ENCODE data around the gene CDPF1. TPM values are rescaled to one million over a fixed set of nuclear protein-coding genes. Genes with fewer than 3 reads are reported as not detected.

CDPF1 gene, protein sequence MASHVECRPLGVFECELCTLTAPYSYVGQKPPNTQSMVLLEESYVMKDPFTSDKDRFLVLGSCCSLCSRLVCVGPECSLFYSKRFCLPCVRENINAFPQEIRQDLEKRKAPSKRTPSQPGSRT
- 10 to 100 TPM in 1 of 4 donors, 1 to 10 TPM in 3; 1.5 to 12.7 (median 4.5) TPM for total RNA-seq

DNA sequence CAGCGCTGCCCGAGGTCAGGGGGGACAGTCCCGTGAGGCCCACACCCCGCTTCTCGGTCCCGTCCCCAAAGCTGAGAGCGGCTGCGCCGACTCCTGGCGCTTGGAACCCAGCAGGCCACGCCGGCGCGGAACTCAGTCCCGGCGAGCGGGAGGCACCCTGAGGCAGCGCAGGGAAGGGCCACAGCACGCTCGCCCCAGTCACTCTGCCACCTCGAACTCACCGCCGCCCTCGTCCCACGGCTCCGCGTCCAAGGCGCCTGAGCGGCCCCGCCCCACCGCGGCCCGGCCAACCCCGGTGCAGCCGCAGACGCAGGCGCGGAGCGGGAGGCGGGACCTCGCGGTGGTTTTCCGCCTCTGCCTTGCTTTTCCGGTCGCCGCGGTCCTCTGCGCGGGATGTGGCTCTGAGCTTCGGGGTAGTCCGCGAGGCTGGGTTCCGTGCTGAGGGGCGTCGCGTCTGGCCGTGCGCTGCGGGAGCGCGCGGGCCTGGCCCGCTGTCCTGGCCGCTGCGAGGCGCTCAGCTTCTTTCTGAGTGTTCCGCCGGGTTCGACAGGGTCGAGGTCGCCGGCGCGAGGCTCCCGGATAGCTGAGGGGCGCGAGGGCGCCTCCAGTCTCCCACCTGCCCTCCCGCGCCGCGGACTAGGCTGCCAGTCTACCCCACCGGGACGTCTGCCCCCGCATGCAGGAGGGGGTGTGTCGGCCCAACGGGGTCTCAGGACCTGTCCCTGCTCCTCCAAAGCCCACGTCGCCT, at the start of gene CDPF1:
CDPF1 (minus strand) TSS at position 259 of the 748 bp plus-strand sequence. CDS start 2,009 bp downstream, outside the sequence.
- Histone ChIP-seq H3K27ac (peak within 1 kb of the TSS; percentile 72 to 85), H3K4me3 (peak within 1 kb of the TSS; percentile 67 to 90), H3K36me3 (no peaks in the 10 kb centered on the region), H3K27me3 (no peaks in the 10 kb centered on the region), H3K4me1 (peaks cover 0 to 6% of the 10 kb centered on the region in 2 donors), H3K9me3 (no peaks in the 10 kb centered on the region)
- intact Hi-C loops (cut with DNase I; ENCODE audit: low total_unique reads), result no loop called here
- TF ChIP-seq POLR2A (IDR thresholded peaks at IDR 0.05), result peak; percentile 80 to 83
- TF ChIP-seq, protein P1, sequence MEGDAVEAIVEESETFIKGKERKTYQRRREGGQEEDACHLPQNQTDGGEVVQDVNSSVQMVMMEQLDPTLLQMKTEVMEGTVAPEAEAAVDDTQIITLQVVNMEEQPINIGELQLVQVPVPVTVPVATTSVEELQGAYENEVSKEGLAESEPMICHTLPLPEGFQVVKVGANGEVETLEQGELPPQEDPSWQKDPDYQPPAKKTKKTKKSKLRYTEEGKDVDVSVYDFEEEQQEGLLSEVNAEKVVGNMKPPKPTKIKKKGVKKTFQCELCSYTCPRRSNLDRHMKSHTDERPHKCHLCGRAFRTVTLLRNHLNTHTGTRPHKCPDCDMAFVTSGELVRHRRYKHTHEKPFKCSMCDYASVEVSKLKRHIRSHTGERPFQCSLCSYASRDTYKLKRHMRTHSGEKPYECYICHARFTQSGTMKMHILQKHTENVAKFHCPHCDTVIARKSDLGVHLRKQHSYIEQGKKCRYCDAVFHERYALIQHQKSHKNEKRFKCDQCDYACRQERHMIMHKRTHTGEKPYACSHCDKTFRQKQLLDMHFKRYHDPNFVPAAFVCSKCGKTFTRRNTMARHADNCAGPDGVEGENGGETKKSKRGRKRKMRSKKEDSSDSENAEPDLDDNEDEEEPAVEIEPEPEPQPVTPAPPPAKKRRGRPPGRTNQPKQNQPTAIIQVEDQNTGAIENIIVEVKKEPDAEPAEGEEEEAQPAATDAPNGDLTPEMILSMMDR (IDR thresholded peaks at IDR 0.05), result peak in 3 of 4 experiments; percentile 2 to 18 (median 3)
- peak; percentile 82 to 88 for DNase-seq

DNA sequence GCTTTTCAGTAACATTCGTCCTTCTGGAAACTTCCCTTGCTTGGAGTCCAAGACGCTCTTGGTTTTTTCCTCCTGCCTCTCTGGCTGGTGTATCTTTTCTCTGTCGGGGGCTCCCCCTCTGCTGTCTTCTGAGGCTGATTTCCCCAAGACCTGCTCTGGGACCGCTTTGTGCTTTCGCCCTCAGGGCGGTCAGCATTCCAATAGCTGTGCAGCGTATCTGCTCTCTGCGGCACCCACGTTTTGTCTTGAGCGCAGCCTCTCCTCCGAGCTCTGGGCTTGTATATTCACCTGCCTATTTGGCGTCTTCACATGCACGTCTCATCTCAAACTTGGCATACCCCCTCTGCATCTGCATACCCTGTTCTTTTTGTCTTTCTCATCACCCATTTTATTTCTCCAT, 49.0 kb upstream of the CDPF1 start:
- Histone ChIP-seq H3K27me3 (no peaks in the 10 kb centered on the region), H3K36me3 (no peaks in the 10 kb centered on the region), H3K4me3 (no peak overlapping the region), H3K27ac (no peak overlapping the region), H3K4me1 (peaks cover 0 to 10% of the 10 kb centered on the region in 2 donors), H3K9me3 (no peaks in the 10 kb centered on the region)
- no peak for TF ChIP-seq POLR2A (IDR thresholded peaks at IDR 0.05)
- TF ChIP-seq, protein P1 (IDR thresholded peaks at IDR 0.05), result no peak
- DNase-seq, result no peak
- intact Hi-C loops (cut with DNase I; ENCODE audit: low total_unique reads), result no loop called here

DNA sequence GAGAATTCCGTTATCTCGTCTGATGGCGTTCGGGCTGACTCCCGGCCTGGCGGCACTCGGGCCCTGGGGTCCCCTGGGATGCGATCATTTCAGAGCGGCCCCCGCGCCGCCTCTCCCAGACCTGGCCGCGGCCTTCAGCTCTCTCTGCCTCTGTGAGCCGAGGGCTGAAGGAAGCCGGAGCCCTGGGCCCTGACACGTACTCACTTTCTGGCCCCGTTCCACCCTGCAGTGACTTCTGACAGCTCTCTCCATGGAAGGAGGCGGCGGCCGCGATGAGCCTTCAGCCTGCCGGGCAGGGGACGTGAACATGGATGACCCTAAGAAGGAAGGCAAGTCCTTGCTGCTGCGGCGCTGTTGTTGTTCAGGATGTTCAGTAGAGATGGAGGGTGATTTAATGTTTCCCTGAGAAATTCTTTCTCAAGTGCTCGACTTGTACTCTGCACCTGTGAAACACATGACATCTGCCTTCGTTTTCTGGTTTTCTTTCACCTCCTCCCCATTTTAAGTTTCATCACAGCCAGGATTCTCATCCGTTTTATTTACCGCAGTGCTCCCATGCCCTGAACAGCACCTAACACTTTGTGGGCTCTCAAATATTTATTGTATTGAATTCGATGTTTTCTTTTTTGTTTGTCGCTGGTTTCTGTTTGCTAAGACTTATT, 47.2 kb upstream of the CDPF1 start:
- peak overlapping the region; percentile 58 to 65 for H3K4me3 ChIP-seq
- TF ChIP-seq, protein P1 (IDR thresholded peaks at IDR 0.05), result no peak
- no peak for TF ChIP-seq POLR2A (IDR thresholded peaks at IDR 0.05)
- peak in 1 of 2 donors; percentile 32 for DNase-seq
- H3K27ac ChIP-seq, result no peak overlapping the region
- intact Hi-C loops (cut with DNase I; ENCODE audit: low total_unique reads), result no loop called here
- H3K9me3 ChIP-seq, result no peaks in the 10 kb centered on the region
- H3K4me1 ChIP-seq, result peaks cover 0 to 10% of the 10 kb centered on the region in 2 donors
- H3K36me3 ChIP-seq, result no peaks in the 10 kb centered on the region
- no peaks in the 10 kb centered on the region for H3K27me3 ChIP-seq

DNA sequence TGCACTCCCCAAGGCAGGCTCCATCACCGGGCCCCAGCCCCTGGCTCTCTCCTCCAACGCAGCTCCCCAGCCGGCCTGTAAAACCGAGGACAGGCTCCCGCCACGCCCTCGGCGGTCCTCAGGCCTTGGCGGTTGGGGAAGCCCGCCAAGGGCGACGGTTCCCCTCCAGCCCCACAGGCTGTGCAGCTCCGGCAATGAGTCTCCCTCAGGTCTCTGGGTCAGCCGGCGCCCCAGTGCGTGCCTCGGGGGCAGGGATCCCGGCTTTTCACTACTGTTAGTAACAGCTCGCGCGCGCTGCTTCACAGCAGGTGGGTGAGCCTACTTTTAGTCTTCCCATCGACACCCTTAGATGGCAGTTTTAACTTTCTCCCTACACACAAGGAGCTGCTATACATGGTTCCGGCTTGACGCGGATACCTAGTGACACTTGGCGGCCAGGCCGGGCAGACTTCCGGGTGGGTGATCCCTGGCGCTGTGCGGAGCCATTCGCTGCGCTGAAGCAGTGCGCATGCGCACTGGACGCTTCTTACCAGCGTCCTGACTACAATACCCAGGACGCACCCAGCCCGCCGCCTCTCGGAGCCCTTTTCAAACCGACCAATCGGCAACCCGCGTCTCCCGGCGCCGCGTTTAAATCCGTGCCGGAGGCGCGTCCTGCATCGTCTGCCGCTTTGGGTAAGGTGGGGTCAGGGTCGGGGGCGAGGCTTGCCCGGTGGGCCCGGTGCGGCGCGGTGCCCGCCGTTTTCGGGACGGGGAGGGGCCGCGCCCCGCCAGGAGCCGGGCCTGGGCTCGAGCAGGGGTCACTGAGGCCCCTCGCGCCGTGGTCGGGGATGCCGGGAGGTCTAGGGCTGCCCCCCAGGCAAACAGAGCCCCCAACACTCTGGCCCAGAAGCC, 46.4 kb upstream of the CDPF1 start, which contains the start of gene GTSE1:
GTSE1 (plus strand) TSS at position 614 of the 894 bp plus-strand sequence. CDS start 531 bp downstream, outside the sequence.
- Histone ChIP-seq H3K4me3 (peak within 1 kb of the TSS; percentile 58 to 65), H3K27me3 (no peaks in the 10 kb centered on the region), H3K4me1 (peaks cover 0 to 10% of the 10 kb centered on the region in 2 donors), H3K36me3 (no peaks in the 10 kb centered on the region), H3K9me3 (no peaks in the 10 kb centered on the region), H3K27ac (peak within 1 kb of the TSS; percentile 84 to 85)
- TF ChIP-seq, protein P1 (IDR thresholded peaks at IDR 0.05), result peak; percentile 15 to 45 (median 28)
- TF ChIP-seq POLR2A (IDR thresholded peaks at IDR 0.05), result peak; percentile 9 to 47
- DNase-seq, result peak; percentile 96 to 97
- intact Hi-C loops (cut with DNase I; ENCODE audit: low total_unique reads), result no loop called here
